ENCODE data around the gene RUNX1.
A peak's percentile ranks its signal among the peaks of the same experiment; 100 is the strongest.

The RUNX1 gene

DNA sequence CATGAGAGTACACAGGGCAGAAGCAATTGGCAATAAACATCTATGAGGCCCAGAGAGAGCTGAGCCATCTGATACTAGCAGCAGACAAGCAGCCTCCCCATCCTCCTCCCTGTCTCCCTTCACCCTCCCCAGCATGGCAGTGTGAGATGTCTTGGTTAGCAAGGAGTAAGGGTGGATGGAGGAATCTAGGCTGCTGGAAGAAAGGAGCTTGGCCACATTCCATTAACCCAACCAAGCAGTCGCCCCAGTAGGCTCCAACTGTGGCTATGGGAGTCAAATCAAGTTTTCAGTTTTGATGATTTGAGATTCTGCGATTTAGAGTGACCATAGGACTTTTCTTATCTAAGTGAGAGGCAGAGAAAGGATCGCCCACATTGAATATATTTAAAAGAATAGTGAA lies 12.9 kb upstream of the RUNX1 start:
- no peak for DNase-seq (ENCODE audit: low read depth in 4 of 4, low spot score in 1 of 4)

DNA sequence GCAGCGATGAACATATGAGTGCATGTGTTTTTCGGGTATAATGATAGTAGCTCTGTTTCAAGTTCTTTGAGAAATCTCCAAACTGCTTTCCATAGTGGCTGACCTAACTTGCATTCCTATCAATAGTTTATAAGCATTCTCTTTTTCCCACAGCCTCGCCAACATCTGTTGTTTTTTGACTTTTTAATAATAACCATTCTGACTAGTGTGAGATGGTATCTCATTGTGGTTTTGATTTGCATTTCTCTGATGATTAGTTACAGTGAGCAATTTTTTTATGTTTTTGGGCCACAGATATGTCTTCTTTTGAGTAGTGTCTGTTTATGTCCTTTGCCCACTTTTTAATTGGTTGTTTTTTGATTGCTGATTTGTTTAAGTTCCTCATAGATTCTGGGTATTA lies 10.6 kb upstream of the RUNX1 start:
- DNase-seq (ENCODE audit: low read depth in 4 of 4, low spot score in 1 of 4), result no peak

DNA sequence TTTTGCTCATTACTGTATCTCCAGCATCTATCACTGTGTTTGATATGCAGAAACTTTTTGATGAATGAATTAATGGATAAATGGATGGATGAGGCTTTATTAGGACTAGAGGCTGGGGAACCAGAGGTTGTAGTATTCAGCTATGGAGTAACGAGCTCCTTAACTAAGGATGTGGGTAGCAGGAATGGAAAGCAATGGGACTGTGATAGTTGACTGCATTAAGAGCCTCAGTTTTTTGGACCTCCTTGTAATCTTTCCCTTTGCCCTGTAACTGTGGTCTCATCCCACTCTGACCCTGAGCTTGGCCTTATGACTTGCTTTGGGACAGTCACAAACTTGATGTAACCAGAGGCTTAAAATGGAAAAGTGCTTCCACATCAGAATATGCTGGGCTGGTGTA lies 9.0 kb upstream of the RUNX1 start:
- DNase-seq (ENCODE audit: low read depth in 4 of 4, low spot score in 1 of 4), result no peak

DNA sequence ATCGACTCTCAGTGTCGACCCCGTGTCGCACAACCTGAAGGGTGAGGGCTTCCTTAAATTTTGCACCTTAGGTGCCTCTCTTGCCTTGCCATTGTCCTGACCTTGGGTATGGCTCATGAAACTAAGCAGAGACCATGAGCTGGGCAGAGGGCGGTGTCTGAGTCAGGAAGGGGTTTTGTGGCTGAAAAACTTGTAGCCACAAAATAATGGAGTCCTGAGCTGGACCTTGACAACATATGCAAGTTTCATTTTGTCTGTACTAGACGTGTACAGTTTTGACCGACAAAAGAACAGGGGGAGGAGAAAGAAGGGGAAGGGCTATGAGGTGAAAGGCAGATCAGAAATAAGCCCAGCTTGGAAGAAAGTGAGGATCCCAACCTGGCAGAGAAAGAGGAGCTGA lies 8.3 kb upstream of the RUNX1 start:
- DNase-seq (ENCODE audit: low read depth in 4 of 4, low spot score in 1 of 4), result no peak

GRCh38 chr21:35053356-35054096 lies 4.4 kb upstream of the RUNX1 start:
- DNase-seq (ENCODE audit: low read depth in 4 of 4, low spot score in 1 of 4), result no peak

GRCh38 chr21:35052801-35053200 lies 3.7 kb upstream of the RUNX1 start:
- no peak for DNase-seq (ENCODE audit: low read depth in 4 of 4, low spot score in 1 of 4)

- DNase-seq (ENCODE audit: low read depth in 4 of 4, low spot score in 1 of 4), result peak in 2 of 4 experiments; percentile 66 to 75
Measured at GRCh38 chr21:35051287-35051818, 2.3 kb upstream of the RUNX1 start.

- DNase-seq (ENCODE audit: low read depth in 4 of 4, low spot score in 1 of 4), result no peak
Measured at GRCh38 chr21:35050348-35051286, 1.5 kb upstream of the RUNX1 start.

- DNase-seq (ENCODE audit: low read depth in 4 of 4, low spot score in 1 of 4), result no peak
Measured at GRCh38 chr21:35048183-35048601, 910 bp downstream of the RUNX1 start.

- no peak for DNase-seq (ENCODE audit: low read depth in 4 of 4, low spot score in 1 of 4)
Measured at GRCh38 chr21:35046880-35047229, 2.2 kb downstream of the RUNX1 start.

DNA sequence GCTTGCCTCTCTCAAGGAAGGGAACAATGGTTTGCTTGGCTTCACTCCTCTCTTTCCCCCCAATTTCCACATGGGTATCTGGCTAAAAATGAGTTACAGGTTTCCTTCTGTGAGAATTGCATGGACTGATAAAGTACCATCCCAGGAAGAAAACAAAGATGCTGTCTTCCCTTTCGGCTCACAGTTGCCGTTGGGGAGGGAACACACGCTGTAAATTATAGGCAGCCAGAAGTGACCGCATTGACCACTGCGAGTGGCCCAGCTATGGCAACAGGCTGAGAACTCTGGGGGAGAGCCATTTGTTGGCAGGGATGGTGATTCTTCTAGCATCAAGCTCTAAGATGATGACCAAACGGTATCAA lies 2.9 kb downstream of the RUNX1 start:
- no peak for DNase-seq (ENCODE audit: low read depth in 4 of 4, low spot score in 1 of 4)

DNA sequence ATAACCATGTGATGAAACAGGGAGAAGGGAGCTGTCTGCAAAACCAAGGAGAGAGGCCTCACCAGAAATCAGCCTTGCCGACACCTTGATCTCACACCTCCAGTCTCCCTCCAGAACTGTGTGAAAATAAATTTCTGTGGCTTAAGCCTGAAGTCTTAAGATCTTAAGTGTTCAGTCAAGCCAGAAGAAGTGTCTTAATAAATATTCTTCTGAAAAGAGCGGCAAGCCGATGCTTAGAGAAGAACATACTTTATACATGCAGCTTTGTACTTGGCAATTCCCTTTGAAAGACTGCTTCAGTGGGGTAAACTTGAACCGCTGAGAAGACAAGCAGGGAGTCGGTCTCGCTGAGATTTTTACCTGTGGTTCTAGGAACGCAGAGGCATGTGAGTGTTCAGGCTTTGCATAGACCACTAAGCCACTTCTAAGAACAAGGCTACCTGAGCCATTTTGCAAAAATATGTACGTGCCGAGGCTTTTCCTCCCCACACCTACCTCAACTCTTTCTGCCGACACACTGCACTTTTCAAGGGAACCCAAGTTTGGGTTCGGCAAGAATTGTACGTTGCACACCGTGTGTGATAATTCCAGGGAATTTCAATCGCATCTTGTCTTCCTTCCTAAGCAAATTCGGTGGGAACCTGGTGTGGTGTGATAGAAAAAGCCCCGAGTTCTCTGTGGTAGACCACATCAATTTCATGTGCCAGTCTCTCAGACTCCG lies 3.4 kb downstream of the RUNX1 start:
- DNase-seq (ENCODE audit: low read depth in 4 of 4, low spot score in 1 of 4), result no peak

GRCh38 chr21:35044770-35045541 lies 4.1 kb downstream of the RUNX1 start:
- DNase-seq (ENCODE audit: low read depth in 4 of 4, low spot score in 1 of 4), result no peak

- no peak for DNase-seq (ENCODE audit: low read depth in 4 of 4, low spot score in 1 of 4)
Measured at GRCh38 chr21:35044128-35044527, 5.0 kb downstream of the RUNX1 start.

DNA sequence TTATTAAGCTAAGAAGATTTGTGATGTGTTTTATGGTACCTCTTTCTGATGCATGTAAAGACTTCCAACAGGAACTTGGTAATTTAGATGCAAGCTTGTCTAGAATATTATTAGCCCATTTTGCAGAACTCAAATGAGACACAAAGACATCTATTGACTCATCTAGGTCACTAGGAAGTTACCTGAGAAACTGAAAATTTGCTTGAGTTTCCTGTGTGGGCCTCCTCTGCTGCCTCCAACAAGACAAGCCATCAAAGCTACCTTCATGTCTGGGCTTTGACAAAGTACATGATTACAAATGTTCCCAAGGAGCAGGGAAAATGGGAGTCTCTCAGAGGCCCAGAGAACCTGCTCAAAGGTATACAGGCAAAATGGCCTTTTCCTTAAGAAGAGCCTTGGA lies 5.6 kb downstream of the RUNX1 start:
- DNase-seq (ENCODE audit: low read depth in 4 of 4, low spot score in 1 of 4), result no peak

DNA sequence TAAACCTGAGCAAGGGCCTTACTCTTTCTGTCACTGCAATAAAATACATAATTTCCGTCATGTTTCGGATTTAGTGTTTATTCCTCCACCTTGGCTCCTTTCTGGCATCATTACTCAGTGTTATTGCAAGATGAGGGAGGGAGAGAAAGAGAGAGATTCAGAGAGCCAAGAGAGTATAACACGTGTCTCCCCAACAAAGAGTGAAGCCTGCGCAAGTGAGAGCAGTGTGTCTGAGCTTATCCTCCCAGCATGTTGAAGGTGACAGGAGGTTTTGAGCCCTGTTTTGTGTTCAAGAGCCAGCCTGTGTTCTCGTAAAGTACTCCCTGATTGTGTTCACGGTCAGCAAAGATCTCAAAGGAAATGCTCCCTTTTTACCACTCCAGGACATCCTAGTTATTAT lies 6.3 kb downstream of the RUNX1 start:
- DNase-seq (ENCODE audit: low read depth in 4 of 4, low spot score in 1 of 4), result no peak

- no peak for DNase-seq (ENCODE audit: low read depth in 4 of 4, low spot score in 1 of 4)
Measured at GRCh38 chr21:35041881-35042280, 7.2 kb downstream of the RUNX1 start.

DNA sequence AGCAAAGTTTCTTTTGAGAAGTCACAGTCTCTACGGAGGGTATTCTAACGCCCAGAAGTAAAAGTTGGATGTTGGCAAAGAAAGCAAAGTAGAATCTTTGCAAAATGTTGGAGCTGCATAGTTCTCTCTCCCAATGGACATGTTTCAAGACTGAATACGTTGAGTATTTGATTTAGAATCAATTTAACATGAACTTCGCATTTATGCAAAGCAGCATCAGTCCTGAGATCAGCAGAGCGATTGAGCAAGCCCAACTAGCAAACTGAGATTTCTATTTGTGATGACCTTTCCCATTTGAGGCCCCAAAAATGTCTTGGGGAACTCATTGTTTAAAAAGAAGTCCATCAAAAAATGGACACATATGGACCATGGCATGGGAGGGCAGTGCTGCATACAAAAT lies 8.0 kb downstream of the RUNX1 start:
- DNase-seq (ENCODE audit: low read depth in 4 of 4, low spot score in 1 of 4), result no peak

DNA sequence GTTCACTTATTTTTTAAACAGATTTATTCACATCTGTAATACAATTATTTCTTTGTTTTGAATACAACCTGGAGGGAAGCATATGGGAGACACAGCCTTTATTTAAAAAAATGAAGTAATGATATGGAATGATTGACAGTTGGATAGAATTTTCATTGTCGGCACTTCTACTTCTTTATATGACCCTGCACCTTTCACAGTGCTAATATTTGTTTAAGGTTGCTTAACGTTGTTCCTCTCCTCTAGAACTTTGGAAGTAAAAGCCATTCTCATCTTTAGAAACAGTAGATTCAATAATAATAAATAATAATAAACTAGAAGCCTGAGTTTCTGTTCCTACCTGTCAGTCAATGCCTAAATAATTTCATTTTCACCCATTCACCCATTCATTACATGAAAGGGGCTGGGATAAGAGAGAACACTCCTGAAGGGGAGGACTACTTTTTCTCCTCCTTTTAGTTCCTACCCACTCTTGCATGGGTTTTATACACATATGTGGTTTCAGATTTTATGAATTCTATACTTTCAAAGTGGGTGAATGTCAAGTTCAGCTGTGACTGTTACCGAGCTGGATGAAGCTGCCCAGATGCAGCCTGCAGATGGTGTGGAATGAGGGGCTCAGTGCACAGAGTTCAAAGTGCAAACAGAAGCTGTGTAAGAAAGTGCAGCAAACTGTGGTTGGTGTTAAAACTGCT lies 9.4 kb downstream of the RUNX1 start:
- no peak for DNase-seq (ENCODE audit: low read depth in 4 of 4, low spot score in 1 of 4)

GRCh38 chr21:35038772-35039319 lies 10.3 kb downstream of the RUNX1 start:
- no peak for DNase-seq (ENCODE audit: low read depth in 4 of 4, low spot score in 1 of 4)

Data from stimulated activated CD4-positive, alpha-beta T cell treated with anti-CD3 and anti-CD28 coated beads, Interleukin-1b, Interleukin-23, amount 100 ng/mL, for 24 hours (primary cell).